Transverse colon (tissue), 4 donors: Measurements from ENCODE around the gene FKBP4. TPM values are rescaled to one million over a fixed set of nuclear protein-coding genes. Genes with fewer than 3 reads are reported as not detected.
A peak's percentile ranks its signal among the peaks of the same experiment; 100 is the strongest.
"Not testable (repeated sequence)": the region's sequence is repeated elsewhere in the genome, so short reads cannot be mapped to it uniquely, and the experiment has no call there.

Experiments used
- DNase-seq: peaks from one replicate; pipeline ENCODE4 v3.0.0-alpha.2; 2019
- H3K27ac ChIP-seq, 4 donors: fragments of 200-600 bp; sonication (generic); 2 replicates each; pipeline ENCODE4 v1.5.1; 2016 to 2018; ENCODE audit warnings: inconsistent platforms in 4 of 4
- H3K27me3 ChIP-seq: fragments of 200-600 bp; sonication (generic); 2 replicates; pipeline ENCODE4 v1.5.1; 2017; ENCODE audit warnings: inconsistent platforms
- H3K36me3 ChIP-seq, 4 donors: fragments of 200-600 bp; sonication (generic); 2 replicates each; pipeline ENCODE4 v1.5.1; 2017 to 2019; ENCODE audit warnings: inconsistent platforms in 4 of 4
- H3K4me1 ChIP-seq, 4 donors: fragments of 200-600 bp; sonication (generic); 2 replicates each; pipeline ENCODE4 v1.5.1; 2017 to 2020; ENCODE audit warnings: inconsistent platforms in 4 of 4
- H3K4me3 ChIP-seq, 4 donors: fragments of 200-600 bp; sonication (generic); 1 replicate in 1 of 4; 2 replicates in 3 of 4; pipeline versions ENCODE4 v1.5.1 to v1.6.1; 2017 to 2019; ENCODE audit warnings: inconsistent platforms in 4 of 4
- H3K9me3 ChIP-seq, 2 donors: fragments of 200-600 bp; sonication (generic); 2 replicates each; pipeline ENCODE4 v1.5.1; 2017 to 2019; ENCODE audit warnings: inconsistent platforms in 2 of 2
- CTCF ChIP-seq, 5 experiments: fragments of 200-600 bp in 3 of 5; fragments of 450-650 bp in 2 of 5; sonication (generic) in 3 of 5; IDR thresholded peaks; 1 replicate in 2 of 5; 2 replicates in 3 of 5; pipeline ENCODE4 v1.5.1; 2016 to 2017; ENCODE audit warnings: antibody characterized with exemption in 5 of 5, inconsistent platforms in 3 of 5, mild to moderate bottlenecking in 2 of 5, moderate library complexity in 1 of 5
- EP300 ChIP-seq: sonication (generic); formaldehyde crosslinking; IDR thresholded peaks from one replicate; pipeline ENCODE4 v1.6.1; 2017; ENCODE audit warnings: antibody characterized with exemption, low read depth
- POLR2A ChIP-seq: fragments of 450-650 bp; IDR thresholded peaks from one replicate; pipeline ENCODE4 v1.6.1; 2016; ENCODE audit warnings: antibody characterized with exemption, mild to moderate bottlenecking, moderate library complexity
- POLR2AphosphoS5 ChIP-seq, 3 donors: sonication (generic); formaldehyde crosslinking; IDR thresholded peaks; one replicate each; pipeline ENCODE4 v1.6.1; 2016; ENCODE audit warnings: antibody characterized with exemption in 3 of 3
- WGBS, 2 donors: methylation state at CpG; one replicate each; pipeline ENCODE4 v1.1.5; 2018; ENCODE audit warnings: low coverage in 1 of 2; 5-methylcytosine and 5-hydroxymethylcytosine counted together
- in situ Hi-C, 4 donors: fragments of 200-750 bp; cut with MboI; loops; one replicate each; pipeline versions ENCODE4 v1.15.0 to v1.15.1; 2017; ENCODE audit warnings: low sequenced_read_pairs in 3 of 4, low pct_ligation_motif_present in 1 of 4, low pct_unique_long_range_greater_than_20kb in 1 of 4
- intact Hi-C: fragments of 100-400 bp; cut with DNase I; formaldehyde crosslinking; loops from one replicate; pipeline ENCODE4 v1.15.1; 2023; ENCODE audit warnings: low total_unique reads
- total RNA-seq, 4 donors: library from RNA; depleted of rRNA; stranded (reverse); fragments of >200 nt; gene quantifications; one replicate each; pipeline ENCODE4 v1.1.0, GENCODE V29; 2016

Gene FKBP4
- total RNA-seq, 4 donors from 2014 or later = 35.4 to 82.4 (median 49.2) TPM

DNA sequence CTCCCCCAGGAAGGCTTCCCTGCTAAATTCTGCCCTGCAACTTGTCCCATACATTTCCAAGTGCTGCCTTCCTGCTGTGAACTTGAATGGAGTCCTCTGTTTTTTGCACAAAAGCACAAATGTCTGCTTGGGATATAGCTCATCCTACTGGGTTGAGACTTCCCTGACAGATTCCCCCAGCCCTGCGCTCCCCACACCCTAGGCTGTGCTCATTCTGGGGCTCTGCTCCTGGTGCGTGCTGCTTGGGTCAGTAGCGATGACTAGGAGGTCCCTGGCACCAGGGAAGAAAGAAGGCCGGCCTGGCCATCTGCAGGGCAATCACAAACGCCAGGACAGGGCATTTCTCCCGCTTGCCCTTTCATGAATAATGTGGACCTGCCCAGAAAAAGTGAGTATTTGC is 29.2 kb upstream of the FKBP4 start:
- Histone ChIP-seq H3K4me3 (no peak overlapping the region), H3K9me3 (no peaks in the 10 kb centered on the region), H3K27me3 (no peaks in the 10 kb centered on the region), H3K4me1 (peaks cover 2 to 36% (median 11%) of the 10 kb centered on the region in 4 donors), H3K27ac (peak overlapping the region in 2 of 4 donors; percentile 22 to 55), H3K36me3 (no peaks in the 10 kb centered on the region)
- intact Hi-C loops = no loop called here
- 83 to 87% methylated on average over 1 to 6 of the region's 6 CpGs for WGBS, 2 donors
- TF ChIP-seq CTCF (IDR thresholded peaks at IDR 0.05) (no peak), POLR2A (no peak), EP300 (no peak), POLR2AphosphoS5 (IDR thresholded peaks at IDR 0.05) (no peak)
- DNase-seq = no peak
- in situ Hi-C loops = no loop called here

- Histone ChIP-seq H3K27me3 (no peaks in the 10 kb centered on the region), H3K4me3 (no peak overlapping the region), H3K27ac (no peak overlapping the region), H3K36me3 (no peaks in the 10 kb centered on the region), H3K4me1 (peaks cover 2 to 36% (median 11%) of the 10 kb centered on the region in 4 donors), H3K9me3 (no peaks in the 10 kb centered on the region)
- WGBS, 2 donors = 56 to 73% methylated on average over 3 to 10 of the region's 10 CpGs
- TF ChIP-seq POLR2A (no peak), EP300 (no peak), CTCF (IDR thresholded peaks at IDR 0.05) (no peak), POLR2AphosphoS5 (IDR thresholded peaks at IDR 0.05) (no peak)
- in situ Hi-C loops (no loop called here), intact Hi-C loops (no loop called here)
- DNase-seq = no peak
These were observed 26.4 kb upstream of the FKBP4 start for GRCh38 chr12:2768224-2768961.

DNA sequence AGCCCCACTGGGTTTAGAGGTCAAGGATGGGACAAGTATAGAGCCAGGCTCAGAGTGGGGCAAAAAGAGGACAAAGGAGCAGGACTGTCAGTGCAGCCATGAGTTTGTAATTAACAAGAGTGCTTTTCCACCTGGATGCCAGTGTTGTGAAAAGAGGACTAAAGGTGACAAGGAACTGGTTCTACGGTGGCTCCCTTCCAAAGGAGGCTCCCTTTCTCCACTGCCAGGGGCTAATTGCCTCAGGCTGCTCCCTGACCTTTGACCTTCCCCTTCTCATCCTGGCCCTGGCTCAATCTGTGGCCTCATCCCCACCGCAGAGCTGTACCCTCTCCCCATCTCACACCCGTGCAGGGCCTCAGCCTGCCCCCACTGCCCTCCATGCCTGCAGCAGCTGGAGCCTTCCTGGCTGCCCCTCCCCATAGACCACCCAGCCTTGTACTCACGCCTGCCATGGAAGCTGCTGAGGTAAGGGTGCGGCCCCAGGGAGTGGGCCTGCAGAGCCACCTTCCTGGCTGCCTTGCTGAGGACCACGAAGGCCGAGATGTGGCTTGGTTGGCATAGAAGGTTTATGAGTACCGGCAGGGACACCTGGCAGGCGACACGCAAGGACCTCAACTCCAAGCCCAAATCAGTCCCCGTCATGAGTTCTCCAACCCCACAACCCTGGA is 24.8 kb upstream of the FKBP4 start:
- peak overlapping the region; percentile 55 to 67 (median 60) for H3K27ac ChIP-seq
- TF ChIP-seq POLR2AphosphoS5 (IDR thresholded peaks at IDR 0.05) (peak in 2 of 3 donors; percentile 33 to 58), CTCF (IDR thresholded peaks at IDR 0.05) (no peak), EP300 (no peak)
- no peaks in the 10 kb centered on the region for H3K27me3 ChIP-seq
- peaks cover 2 to 22% (median 7%) of the 10 kb centered on the region in 4 donors for H3K4me1 ChIP-seq
- H3K36me3 ChIP-seq = no peaks in the 10 kb centered on the region
- in situ Hi-C loops = no loop called here
- no peak overlapping the region for H3K4me3 ChIP-seq
- DNase-seq = peak; percentile 84
- no peaks in the 10 kb centered on the region for H3K9me3 ChIP-seq
- 15 to 67% methylated on average over 4 to 11 of the region's 11 CpGs for WGBS, 2 donors
- intact Hi-C loops = no loop called here

DNA sequence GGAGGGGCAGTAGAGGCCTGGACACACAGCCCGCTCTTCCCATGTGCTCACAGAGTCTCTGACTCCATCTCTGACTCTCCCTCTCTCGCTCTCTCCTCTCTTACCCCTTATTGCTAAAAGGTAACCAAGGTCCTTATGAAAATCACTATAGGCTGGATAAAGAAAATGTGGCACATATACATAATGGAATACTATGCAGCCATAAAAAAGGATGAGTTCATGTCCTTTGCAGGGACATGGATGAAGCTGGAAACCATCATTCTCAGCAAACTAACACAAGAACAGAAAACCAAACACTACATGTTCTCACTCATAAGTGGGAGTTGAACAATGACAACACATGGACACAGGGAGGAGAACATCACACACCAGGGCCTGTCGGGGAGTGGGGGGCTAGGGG is 24.2 kb upstream of the FKBP4 start:
- peak overlapping the region; percentile 51 to 67 (median 59) for H3K27ac ChIP-seq
- 90 to 100% methylated on average over 3 of the region's 3 CpGs for WGBS, 2 donors
- in situ Hi-C loops = not testable (repeated sequence)

More for the DNA sequence above, 24.2 kb upstream of the FKBP4 start:
- peaks cover 2 to 16% (median 5%) of the 10 kb centered on the region in 4 donors for H3K4me1 ChIP-seq
- H3K4me3 ChIP-seq, intact Hi-C loops, H3K9me3 ChIP-seq, DNase-seq, H3K36me3 ChIP-seq, H3K27me3 ChIP-seq: not testable (repeated sequence)
